NCI-H2227 treated with DMSO at 0.1 percent for 48 hours (cell line): ENCODE data around the gene THSD4.

Experiments
- DNase-seq: peaks from one replicate; lab custom pipeline; 2025; lab: John Stamatoyannopoulos, UW

Gene THSD4

DNA sequence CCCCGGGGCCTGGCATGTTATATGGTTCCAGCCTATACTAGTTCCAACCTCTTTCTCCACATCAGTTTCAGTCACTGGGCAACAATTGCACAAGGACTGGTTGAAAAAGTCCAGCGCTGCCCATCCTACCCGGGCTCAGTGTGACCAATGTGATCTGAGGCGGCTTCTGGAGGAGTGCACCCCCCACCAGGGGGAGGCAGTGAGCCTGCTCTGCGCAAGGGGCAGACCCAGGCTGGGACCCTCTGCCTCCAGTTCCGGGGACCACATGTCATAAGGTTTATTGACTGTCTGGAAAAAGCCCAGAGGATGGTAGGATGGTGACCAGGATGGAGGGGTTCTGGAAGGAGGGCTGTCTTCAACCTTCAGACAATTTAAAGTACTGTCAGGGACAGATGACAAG, 669.4 kb downstream of the THSD4 start:
- no peak for DNase-seq

GRCh38 chr15:71785996-71786395, 670.7 kb downstream of the THSD4 start:
- no peak for DNase-seq

- DNase-seq = no peak
Measured at GRCh38 chr15:71786673-71787072, 671.4 kb downstream of the THSD4 start.

DNA sequence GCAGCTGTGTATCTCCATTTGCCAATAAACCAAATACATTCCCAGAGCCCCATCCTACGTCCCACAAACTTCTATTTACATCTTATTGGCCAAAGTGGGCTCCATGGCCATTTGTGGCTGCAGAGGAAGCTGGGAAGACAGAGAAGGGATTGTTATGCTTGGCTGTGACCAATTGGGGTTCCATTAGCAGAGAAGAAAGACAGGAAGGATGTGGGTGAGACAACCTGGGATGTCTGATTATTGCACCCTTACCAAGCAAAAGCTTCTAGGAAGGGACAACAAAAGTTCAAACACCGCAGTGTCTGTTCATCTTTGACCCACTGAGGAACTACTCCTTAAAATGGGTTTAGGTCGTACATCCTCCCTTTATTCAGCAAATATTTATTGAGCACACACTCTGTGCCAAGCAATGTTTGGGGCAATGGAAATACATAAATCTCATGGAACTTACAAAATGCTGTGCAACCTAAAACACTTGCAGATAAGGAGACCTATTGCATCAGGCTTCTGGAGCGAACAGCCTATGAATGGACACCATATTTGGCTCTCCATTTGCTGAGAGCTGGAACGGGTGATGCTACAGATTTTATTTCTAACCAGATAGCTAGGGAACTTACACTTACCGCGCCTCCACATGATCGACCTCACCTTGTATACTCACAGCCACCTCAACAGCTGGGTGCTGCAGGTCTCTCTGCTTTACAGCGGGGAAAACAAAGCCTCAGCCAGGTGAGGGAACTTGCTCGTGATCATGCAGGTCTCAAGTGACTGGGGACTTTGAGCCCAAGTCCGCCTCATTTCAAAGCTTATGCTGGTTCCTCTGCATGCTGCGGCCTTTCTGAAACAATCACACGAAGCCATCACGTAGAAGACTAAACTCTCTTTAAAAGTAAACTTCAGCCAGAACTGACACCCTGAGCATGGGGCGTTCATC, 673.6 kb downstream of the THSD4 start:
- DNase-seq = no peak

GRCh38 chr15:71789616-71790015, 674.3 kb downstream of the THSD4 start:
- no peak for DNase-seq

GRCh38 chr15:71790081-71790480, 674.8 kb downstream of the THSD4 start:
- no peak for DNase-seq

GRCh38 chr15:71791975-71792374, 676.7 kb downstream of the THSD4 start:
- DNase-seq = no peak

GRCh38 chr15:71792521-71792920, 677.2 kb downstream of the THSD4 start:
- no peak for DNase-seq

DNA sequence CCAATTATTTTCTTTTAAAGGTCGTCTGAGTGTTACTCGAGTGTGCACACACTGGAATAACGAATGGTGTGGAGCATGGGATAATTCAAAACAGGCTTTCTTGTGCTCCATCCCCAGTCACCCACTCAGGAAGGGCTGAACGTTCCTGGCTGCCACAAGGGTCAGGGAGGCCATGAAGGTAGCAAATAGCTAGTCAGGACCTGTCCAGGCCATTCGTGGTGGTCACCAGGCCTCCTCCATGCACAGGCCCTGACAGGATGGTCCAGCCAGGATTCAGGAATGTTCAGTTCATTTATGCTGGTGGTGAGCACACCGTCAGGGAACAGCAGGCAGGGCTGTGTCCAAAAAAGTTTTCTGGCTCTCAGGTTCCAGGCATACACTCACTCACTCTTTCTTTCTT, 683.4 kb downstream of the THSD4 start:
- no peak for DNase-seq

DNA sequence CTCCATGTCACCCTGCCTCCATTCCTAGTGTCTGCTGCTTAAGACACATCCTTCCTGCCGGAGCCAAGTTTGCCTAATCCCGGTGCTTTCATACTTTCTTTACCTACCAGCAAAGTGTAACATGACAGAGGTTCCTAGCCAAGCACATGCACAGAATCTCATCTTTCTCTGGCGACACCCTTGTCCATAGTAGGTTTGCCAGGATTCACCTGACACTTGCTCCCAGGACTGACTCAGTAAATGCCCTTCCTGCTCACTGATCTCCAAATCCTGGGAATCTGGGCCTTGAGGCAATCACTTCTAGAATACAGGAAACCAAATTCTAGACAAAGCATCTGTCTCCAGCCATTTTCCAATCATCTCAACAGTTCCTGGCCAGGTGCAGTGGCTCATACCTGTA, 684.9 kb downstream of the THSD4 start:
- no peak for DNase-seq

DNA sequence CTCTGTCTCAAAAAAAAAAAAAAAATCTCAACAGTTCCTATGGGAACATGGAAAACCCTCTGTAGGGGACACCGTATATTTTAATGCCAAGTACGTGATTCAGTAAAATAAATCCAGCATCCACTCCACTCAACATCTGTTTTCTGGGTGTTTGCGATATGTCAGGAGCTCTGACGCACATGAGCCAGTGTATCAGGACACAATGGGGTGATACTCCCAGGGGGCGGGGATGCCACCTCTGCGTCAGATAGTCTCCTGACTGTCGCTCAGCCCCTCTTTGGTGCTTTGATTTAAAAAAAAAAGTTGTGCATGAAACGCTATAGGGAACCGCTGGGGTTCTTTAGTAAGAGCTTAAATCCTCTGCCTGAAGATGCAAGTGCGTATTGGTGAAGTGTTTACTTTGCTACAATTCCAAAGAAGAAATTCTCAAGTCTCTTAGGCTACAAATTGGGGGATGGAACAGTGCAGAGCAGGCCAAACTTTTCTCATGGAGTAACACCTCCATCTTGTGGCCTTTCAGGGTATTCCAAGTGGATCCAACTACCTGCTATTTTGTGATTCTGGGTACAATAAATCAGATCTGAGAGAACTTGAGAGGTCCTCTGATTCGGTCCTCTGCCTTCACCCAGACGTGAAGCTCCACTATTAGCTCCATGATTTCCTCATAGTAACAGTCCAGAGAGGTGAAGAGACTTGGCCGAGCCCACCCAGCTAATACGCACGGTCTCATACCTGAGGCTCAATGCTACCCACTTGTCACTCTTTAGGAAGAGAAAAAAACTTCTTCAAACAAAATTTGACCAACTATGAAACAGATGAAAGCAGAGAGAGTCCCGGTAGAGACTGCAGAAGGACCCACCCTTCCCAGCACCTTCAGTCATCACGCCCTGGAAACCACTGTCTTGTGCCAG, 685.8 kb downstream of the THSD4 start:
- DNase-seq = peak; percentile 28

DNA sequence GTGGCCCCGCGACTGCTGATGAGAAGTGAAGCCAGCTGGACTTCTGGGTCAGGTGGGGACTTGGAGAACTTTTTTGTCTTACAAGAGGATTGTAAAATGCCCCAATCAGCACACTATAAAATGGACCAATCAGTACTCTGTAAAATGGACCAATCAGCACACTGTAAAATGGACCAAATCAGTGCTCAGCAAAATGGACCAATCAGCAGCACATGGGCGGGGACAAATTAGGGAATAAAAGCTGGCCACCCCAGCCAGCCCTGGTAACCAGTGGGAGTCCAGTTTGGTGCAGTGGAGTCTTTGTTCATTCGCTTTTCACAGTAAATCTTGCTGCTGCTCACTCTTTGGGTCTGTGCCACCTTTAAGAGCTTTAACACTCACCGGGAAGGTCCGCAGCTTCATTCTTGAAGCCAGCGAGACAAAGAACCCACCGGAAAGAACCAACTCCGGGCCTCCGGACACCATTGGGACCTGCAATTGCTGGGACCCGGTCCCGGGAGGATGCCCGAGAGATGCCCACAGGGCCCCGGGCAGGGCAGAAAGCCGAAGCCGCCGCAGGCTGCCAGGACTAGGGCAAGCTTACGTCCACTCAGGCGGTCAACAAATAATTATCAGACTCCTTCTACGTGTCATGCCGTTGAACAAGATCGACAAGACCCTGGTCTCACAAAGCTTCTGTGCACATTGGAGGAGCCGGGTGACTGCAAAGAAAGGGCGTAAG, 686.8 kb downstream of the THSD4 start:
- no peak for DNase-seq

DNA sequence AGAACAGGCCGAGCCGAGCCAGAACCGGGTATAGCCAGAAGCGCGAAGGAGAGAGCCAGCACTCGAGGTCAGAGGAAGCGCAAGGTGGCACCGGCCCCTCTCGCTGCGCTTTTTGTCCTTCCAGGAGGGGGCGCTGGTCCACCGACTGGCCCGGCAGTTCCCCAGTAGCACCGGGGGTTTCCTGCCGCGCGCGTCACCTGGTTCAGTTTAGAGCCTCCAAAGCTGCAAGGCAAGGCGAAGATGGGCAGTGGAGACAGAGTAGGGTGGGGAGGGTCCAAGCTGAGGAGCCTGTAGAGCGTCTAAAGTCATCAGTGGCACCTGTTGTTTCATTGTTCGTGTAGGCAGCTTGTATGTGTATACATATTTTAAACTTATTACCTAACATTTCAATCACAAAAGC, 687.5 kb downstream of the THSD4 start:
- no peak for DNase-seq

DNA sequence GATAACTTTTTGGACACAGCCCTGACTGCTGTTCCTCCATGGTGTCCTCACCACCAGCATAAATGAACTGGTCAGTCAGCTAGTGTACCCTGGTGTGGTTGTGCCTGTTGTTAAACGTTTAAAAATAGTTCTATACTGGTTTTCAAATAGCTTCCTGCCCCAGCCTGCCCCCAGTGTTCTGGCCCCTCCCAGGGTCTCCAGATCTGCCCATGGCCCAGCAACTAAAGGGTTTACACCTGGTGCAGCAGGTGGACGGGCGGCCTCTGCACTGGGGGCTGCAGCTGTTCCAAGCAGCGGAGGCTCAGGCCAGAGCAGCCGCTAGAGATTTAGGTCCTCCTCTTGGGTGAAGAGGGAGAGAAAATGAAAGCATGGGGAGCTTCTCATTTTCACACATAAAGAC, 689.0 kb downstream of the THSD4 start:
- no peak for DNase-seq

GRCh38 chr15:71804695-71805470, 689.6 kb downstream of the THSD4 start:
- DNase-seq = no peak

GRCh38 chr15:71806452-71806931, 691.2 kb downstream of the THSD4 start:
- no peak for DNase-seq

DNA sequence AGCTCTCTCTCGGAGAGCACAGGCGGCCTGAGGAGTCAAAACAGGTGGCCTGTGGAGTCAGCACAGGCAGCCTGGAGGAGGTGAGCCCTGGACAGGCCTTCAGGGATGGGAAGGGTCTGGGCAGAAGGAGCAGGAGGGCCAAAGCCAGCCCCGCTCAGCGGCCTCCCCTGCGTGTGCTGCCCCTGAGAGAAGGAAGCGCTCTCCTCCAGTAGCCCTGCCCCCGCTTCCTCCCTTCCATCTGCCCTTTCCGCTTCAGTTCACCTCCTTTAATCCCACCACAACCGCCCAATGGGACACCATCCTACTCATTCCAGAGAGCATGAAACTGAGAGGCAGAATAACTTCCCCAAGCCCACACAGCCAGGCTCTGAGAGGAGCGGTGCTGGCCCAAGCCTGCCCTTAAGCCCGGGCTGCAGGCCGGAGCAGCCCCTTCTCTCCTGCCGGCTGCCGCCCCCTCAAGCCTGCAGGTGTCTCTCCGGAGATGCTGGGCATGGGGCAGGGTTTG, 691.9 kb downstream of the THSD4 start:
- no peak for DNase-seq

GRCh38 chr15:71807691-71808091, 692.4 kb downstream of the THSD4 start:
- no peak for DNase-seq

DNA sequence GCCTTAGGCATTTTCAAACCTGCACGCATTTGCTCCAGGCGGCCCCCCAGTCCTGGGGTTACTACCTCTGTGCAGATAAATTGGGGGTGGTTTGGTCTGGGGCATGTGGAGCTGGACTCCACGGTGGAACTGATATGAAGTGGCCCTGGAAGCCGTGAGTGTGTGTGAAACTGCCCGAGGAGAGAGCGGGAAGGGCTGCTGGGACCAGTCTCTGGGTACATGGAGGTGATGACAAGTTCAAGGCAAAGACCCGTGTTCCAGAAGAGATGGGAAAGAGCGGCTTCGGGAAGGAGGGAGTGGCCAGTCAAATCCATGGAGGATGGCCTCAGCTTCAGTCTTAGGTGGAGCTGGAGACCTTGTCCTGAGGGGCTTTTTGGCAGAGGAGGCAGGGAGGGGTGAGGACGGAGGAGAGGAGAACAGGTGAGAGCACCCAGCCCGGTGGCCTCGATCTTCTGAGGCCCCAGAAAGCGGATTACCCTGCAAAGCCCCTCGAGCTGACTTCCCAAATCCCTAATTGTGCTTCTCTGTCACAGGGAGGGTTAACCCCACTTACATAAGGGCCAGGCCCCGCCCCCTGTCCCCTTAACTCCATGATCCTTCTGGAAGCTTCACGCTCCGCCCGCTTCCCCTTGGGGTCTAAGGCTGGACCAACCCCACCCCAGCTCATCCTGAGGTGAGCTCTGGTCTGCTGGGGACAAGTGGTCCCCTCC, 693.2 kb downstream of the THSD4 start:
- no peak for DNase-seq

DNA sequence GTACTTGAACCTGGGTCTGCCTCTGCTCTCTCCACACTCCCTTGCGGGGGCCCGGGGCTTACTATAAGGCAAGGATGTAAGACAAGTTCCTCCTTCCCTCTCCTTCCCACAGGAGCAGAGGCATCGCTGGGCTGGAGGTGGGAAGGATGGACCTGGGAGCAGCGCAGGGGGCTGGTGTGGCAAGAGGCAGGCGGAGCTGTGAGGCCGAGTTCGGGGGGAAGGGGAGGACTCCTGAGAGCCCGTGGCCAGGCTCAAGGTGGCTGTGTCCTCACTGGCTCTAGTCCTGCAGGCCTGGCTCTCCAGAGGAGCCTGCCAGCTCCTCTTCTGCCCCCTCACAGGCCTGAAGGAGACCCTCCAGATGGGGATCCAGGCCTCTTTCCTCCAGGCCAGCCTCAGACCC, 694.1 kb downstream of the THSD4 start:
- no peak for DNase-seq
